Measurements from ENCODE around the gene SERPINA4.

SERPINA4 gene

GRCh38 chr14:94560751-94561655 is at the start of gene SERPINA4:
Gene SERPINA4, plus strand, starts transcription at chr14:94561442. Its CDS starts 2,041 bp downstream, at chr14:94563483.
- no peak for DNase-seq (ENCODE audit: low read depth)

DNA sequence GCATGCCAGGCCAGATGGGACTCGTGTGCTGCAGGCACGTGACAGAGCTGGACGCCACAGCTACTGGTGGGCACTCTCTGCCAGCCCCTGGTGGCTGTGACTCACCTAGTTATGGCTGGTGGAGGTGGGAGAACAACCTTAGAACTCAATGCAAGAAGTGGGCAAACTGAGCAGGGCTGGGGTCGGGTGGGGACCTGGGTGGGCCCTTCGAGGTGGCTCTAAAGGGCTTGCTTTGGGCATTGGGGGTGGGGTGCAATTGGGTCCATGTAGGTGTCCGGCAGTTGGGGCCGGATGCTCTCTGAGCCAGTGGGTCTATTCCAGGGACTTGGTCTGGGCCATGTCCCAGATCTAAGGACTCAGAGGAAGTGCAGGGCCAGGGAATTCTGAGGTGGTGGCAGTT is 46.9 kb upstream of the SERPINA4 start:
- DNase-seq (ENCODE audit: low read depth), result no peak

DNA sequence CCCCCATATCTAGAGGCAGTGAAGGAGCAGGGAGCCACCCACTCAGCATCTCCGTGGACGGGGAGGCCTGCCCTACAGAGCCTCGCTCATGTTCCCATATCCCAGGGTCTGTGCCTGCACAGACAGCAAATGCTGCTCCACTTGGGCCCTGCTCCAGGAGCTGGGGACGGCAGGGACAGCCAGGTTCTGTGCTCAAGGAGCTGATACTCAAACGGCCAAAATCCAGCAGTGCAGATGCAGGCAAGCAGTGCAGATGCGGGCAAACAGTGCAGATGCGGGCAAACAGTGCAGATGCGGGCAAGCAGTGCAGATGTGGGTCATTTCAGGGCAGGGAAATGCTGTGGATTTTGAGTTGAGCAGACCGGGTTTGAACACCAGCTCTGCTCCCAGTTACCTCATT is 45.8 kb upstream of the SERPINA4 start:
- DNase-seq (ENCODE audit: low read depth), result no peak

DNA sequence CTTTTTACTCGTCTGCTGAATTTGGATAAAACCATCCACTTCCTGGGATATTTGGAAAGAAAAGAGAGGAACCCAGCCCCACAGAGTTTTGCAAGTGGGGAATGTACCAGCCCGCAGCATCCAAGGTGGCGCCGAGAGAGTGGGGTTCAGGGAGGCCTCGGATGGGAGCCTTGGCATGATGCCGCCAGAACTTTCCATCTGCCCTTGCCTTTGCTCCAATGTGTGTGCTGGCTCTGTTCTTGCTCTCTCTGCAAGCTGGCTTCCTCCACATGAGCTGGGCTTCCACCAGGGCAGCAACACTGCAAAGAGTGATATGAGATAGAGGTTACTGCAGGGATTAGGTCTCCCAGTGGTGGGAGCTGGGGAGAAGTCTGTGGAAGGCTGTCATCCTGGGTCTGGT is 45.4 kb upstream of the SERPINA4 start:
- DNase-seq (ENCODE audit: low read depth), result no peak

DNA sequence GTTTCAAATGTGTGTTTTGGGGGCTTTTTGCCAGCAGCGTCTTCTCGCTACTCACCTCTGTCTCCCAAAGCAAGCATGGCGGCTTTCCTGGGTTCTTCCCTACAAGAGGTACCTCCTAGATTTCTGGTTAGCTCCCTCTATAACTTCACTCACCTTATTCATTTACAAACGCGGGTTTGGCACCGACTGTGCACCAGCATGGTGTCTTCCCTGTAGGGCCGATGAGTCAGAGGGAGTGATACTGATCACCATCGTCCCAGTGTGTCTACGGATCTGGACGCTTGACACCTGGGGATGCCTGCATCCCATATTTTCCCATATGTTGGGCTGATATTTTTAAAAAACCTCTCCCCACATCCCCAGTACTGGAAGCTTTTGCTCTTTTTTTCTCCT is 44.0 kb upstream of the SERPINA4 start:
- no peak for DNase-seq (ENCODE audit: low read depth)

- no peak for DNase-seq (ENCODE audit: low read depth)
These were observed 43.5 kb upstream of the SERPINA4 start for GRCh38 chr14:94517641-94518257.

- DNase-seq (ENCODE audit: low read depth), result no peak
These were observed 39.7 kb upstream of the SERPINA4 start for GRCh38 chr14:94521375-94522114.

DNA sequence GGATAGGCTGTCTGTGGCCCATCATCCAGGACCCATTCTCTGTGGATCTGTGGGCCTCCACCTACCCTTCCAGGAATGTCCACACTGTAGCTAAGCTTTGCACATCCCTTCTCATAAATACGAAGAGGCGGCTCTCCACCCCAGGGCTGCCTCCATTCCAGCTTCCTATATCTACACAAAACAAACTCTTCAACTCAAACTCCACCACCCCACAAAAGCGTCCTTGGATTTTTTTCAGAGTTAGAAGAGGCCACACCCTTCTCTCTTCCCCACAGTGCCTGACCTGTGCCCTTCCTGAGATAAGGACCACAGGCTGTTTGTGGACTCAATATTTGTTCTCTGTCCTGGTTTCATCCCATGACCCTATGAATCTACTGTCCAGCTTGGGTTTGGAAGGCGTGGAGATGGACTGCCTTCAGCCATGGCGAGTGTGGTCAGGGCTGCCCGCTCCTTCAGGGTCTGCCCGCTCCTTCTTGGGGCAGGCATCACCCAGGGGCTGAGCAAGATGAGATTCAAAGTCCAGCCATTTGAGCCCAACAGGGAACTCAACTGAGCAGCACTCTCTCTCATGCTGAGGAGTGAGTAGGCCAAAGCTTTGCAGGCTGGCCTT is 39.0 kb upstream of the SERPINA4 start:
- no peak for DNase-seq (ENCODE audit: low read depth)

DNA sequence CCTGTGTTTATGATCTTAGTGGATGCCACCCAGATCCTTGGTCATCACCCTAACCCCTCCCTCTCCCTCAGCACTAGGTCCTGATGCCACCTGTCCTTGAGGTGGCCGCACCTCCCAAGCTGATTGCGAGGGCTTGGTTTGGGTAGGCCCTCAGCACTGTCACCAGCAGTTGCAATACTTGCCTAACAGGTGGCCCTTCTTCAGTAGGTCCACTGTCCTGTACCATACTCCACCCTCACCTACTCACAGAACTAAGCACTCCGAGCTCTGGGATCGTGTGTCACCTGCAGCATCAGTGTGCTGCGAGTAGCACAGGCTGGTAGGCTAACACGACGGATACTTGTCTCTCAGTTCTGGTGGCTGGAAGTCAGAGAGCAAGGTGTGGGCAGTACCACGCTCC is 38.0 kb upstream of the SERPINA4 start:
- no peak for DNase-seq (ENCODE audit: low read depth)

GRCh38 chr14:94524093-94524492 is 37.1 kb upstream of the SERPINA4 start:
- no peak for DNase-seq (ENCODE audit: low read depth)

GRCh38 chr14:94531187-94531586 is 30.1 kb upstream of the SERPINA4 start:
- DNase-seq (ENCODE audit: low read depth), result no peak

- no peak for DNase-seq (ENCODE audit: low read depth)
These were observed 28.8 kb upstream of the SERPINA4 start for GRCh38 chr14:94532447-94532846.

DNA sequence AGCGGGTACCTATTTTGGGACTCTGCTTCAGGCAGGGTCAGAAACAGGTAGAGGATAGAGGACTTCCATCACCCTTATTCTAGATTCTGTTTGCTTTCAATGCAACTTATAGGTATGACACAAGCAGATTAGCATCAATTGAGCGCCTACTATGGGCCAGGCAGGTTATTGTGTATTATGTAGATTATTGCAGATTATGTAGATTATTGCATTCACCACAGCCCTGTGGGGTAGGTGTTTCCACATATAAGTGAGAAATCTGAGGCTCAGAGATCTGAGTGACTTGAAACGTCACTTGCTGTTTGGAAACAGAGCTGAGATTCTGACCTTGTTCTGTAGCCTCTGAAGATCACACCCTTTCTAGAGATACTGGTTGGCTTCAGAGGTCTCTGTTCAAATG is 25.7 kb upstream of the SERPINA4 start:
- no peak for DNase-seq (ENCODE audit: low read depth)

- no peak for DNase-seq (ENCODE audit: low read depth)
These were observed 24.4 kb upstream of the SERPINA4 start for GRCh38 chr14:94536836-94537235.

- no peak for DNase-seq (ENCODE audit: low read depth)
These were observed 23.0 kb upstream of the SERPINA4 start for GRCh38 chr14:94538070-94538740.

- DNase-seq (ENCODE audit: low read depth), result no peak
These were observed 22.1 kb upstream of the SERPINA4 start for GRCh38 chr14:94539181-94539580.

GRCh38 chr14:94540031-94540794 is 21.0 kb upstream of the SERPINA4 start:
- DNase-seq (ENCODE audit: low read depth), result no peak

- DNase-seq (ENCODE audit: low read depth), result no peak
These were observed 19.8 kb upstream of the SERPINA4 start for GRCh38 chr14:94541234-94541975.

- DNase-seq (ENCODE audit: low read depth), result no peak
These were observed 19.0 kb upstream of the SERPINA4 start for GRCh38 chr14:94542111-94542810.
